Psoas muscle (tissue), 8 donors: ENCODE data around the gene SSH2. TPM values are rescaled to one million over a fixed set of nuclear protein-coding genes. Genes with fewer than 3 reads are reported as not detected.
A peak's percentile ranks its signal among the peaks of the same experiment; 100 is the strongest.

ENCODE experiments used
- ATAC-seq, 4 donors: fragments of 200-7000 bp; cut with Tn5 transposase; one replicate each; pipeline ENCODE4 v1.9.1; 2020; ENCODE audit warnings: moderate library complexity in 3 of 4, mild to moderate bottlenecking in 2 of 4
- DNase-seq, 2 donors: peaks; one replicate each; pipeline ENCODE4 v3.0.0-alpha.2; 2020
- H3K27ac ChIP-seq: fragments of 200-600 bp; one replicate; pipeline ENCODE4 v1.8.0; 2022
- H3K27me3 ChIP-seq, 3 donors: fragments of 200-600 bp in 1 of 3; one replicate each; pipeline versions ENCODE4 v1.6.1 to v1.8.0; 2013 to 2022; ENCODE audit warnings: low read length in 2 of 3, mild to moderate bottlenecking in 2 of 3, moderate library complexity in 1 of 3; ENCODE audit not compliant: insufficient read depth in 3 of 3
- H3K36me3 ChIP-seq, 2 donors: fragments of 200-600 bp in 1 of 2; one replicate each; pipeline versions ENCODE4 v1.6.1 to v1.8.0; 2013 to 2022; ENCODE audit warnings: low read depth in 1 of 2, mild to moderate bottlenecking in 1 of 2, moderate library complexity in 1 of 2; ENCODE audit not compliant: insufficient read depth in 1 of 2
- H3K4me1 ChIP-seq: fragments of 200-600 bp; one replicate; pipeline ENCODE4 v1.8.0; 2022
- H3K4me3 ChIP-seq: fragments of 200-600 bp; one replicate; pipeline ENCODE4 v1.8.0; 2022; ENCODE audit warnings: mild to moderate bottlenecking
- H3K9me3 ChIP-seq: fragments of 200-600 bp; one replicate; pipeline ENCODE4 v1.8.0; 2022
- CTCF ChIP-seq: fragments of 200-600 bp; IDR thresholded peaks from one replicate; pipeline ENCODE4 v1.8.0; 2022; ENCODE audit warnings: antibody characterized with exemption
- WGBS, 3 donors: extraction: QIAGEN DNeasy Blood & Tissue Kit; methylation state at CpG; one replicate each; pipeline versions ENCODE4 v1.1.6 to v1.1.7; 2013; 5-methylcytosine and 5-hydroxymethylcytosine counted together
- intact Hi-C, 2 donors: fragments of 100-400 bp; cut with DNase I; formaldehyde crosslinking; loops; one replicate each; pipeline versions ENCODE4 v1.11.0 to v1.14.2; 2022
- polyA plus RNA-seq, 3 donors: library from polyadenylated mRNA; stranded (reverse); fragments of 200-250 nt; gene quantifications; one replicate each; pipeline ENCODE4 v1.2.3, GENCODE V29; 2013
- total RNA-seq, 4 donors: library from RNA; stranded (reverse); fragmentation: NEBNext Ultra II Directional in 2 of 4; extraction: Animal tissue kit (Norgen Biotek cat#: 25700) in 2 of 4; gene quantifications; one replicate each; pipeline versions ENCODE4 v1.2.1 to v1.2.4, GENCODE V29; 2021 to 2023
- donor health status: healthy with polysubstance abuse.
- donor health status: DM: no; HTN: no; CAD: no; lungs with moderate emphysema.
- donor health status: Bipolar disorder and iron deficiency.
- donor health status: healthy.
- donor health status: DM: yes; HTN: yes; CAD: no.
- donor health status: DM: no; HTN: no; CAD: no.
- donor health status: DM: no; HTN: no; CAD: no.
- donor health status: DM: yes; HTN: yes; CAD: no.

The SSH2 gene
- total and polyA plus RNA-seq, 7 donors: 28.0 to 168 (median 107) TPM

- Histone ChIP-seq H3K27ac (peak overlapping the region; percentile 52), H3K4me3 (no peak overlapping the region), H3K36me3 (peaks cover 11 to 73% of the 10 kb centered on the region in 2 donors), H3K4me1 (peaks cover 70% of the 10 kb centered on the region), H3K9me3 (no peaks in the 10 kb centered on the region), H3K27me3 (no peaks in the 10 kb centered on the region)
- TF ChIP-seq CTCF: no peak
- DNase-seq (no peak), ATAC-seq (no peak)
- WGBS, 3 donors: 49 to 55% (median 50%) methylated on average over 2 of the region's 2 CpGs
- intact Hi-C loops: loop anchor here in 1 of 2 donors (5.0 to 10.0 kb wide), 2 partner anchors 147 to 295 kb away; no protein-coding TSS in a partner anchor
These were observed 300.2 kb downstream of the SSH2 start for GRCh38 chr17:29629839-29630238.

GRCh38 chr17:29628644-29629043 is 301.4 kb downstream of the SSH2 start:
- peak; percentile 34 to 67 (median 49) for ATAC-seq
- H3K4me3 ChIP-seq: no peak overlapping the region
- peaks cover 64% of the 10 kb centered on the region for H3K4me1 ChIP-seq
- H3K27ac ChIP-seq: peak overlapping the region; percentile 52
- H3K9me3 ChIP-seq: no peaks in the 10 kb centered on the region
- WGBS, 3 donors: 36 to 51% (median 36%) methylated on average over 2 of the region's 2 CpGs
- TF ChIP-seq CTCF: no peak
- intact Hi-C loops: no loop called here
- H3K27me3 ChIP-seq: no peaks in the 10 kb centered on the region
- peaks cover 11 to 61% of the 10 kb centered on the region in 2 donors for H3K36me3 ChIP-seq
- no peak for DNase-seq

- peaks cover 11 to 56% of the 10 kb centered on the region in 2 donors for H3K36me3 ChIP-seq
- ATAC-seq (no peak), DNase-seq (no peak)
- H3K27me3 ChIP-seq: no peaks in the 10 kb centered on the region
- 40 to 50% (median 50%) methylated on average over 1 of the region's 1 CpG for WGBS, 3 donors
- peaks cover 70% of the 10 kb centered on the region for H3K4me1 ChIP-seq
- peak overlapping the region; percentile 52 for H3K27ac ChIP-seq
- TF ChIP-seq CTCF: no peak
- intact Hi-C loops: no loop called here
- no peak overlapping the region for H3K4me3 ChIP-seq
- H3K9me3 ChIP-seq: no peaks in the 10 kb centered on the region
These were observed 302.1 kb downstream of the SSH2 start for GRCh38 chr17:29627951-29628350.

- peak overlapping the region; percentile 99 for H3K27ac ChIP-seq
These were observed 304.8 kb downstream of the SSH2 start for GRCh38 chr17:29625037-29625750.

More at GRCh38 chr17:29625037-29625750, 304.8 kb downstream of the SSH2 start:
- intact Hi-C loops: no loop called here
- H3K27me3 ChIP-seq: no peaks in the 10 kb centered on the region
- no peaks in the 10 kb centered on the region for H3K9me3 ChIP-seq
- DNase-seq: peak; percentile 46 to 72
- H3K4me3 ChIP-seq: no peak overlapping the region
- TF ChIP-seq CTCF: no peak
- peaks cover 0 to 33% of the 10 kb centered on the region in 2 donors for H3K36me3 ChIP-seq
- 61 to 72% (median 64%) methylated on average over 8 of the region's 8 CpGs for WGBS, 3 donors
- ATAC-seq: peak; percentile 32 to 56 (median 38)
- peaks cover 59% of the 10 kb centered on the region for H3K4me1 ChIP-seq
